HG03565 (cell line): ENCODE results near the gene RGS10.

Source experiments
- ATAC-seq: cut with Tn5 transposase; IDR thresholded peaks from one replicate; pipeline ENCODE4 v1.9.1; 2021; ENCODE audit warnings: mild to moderate bottlenecking, moderate library complexity; ENCODE audit not compliant: unreplicated experiment

The RGS10 gene

GRCh38 chr10:119452396-119452795 lies 90.1 kb downstream of the RGS10 start:
- ATAC-seq = no peak

- no peak for ATAC-seq
Measured at GRCh38 chr10:119451300-119451896, 91.1 kb downstream of the RGS10 start.

GRCh38 chr10:119450606-119451299 lies 91.8 kb downstream of the RGS10 start:
- no peak for ATAC-seq
